Panc1 (cell line): Measurements from ENCODE around the gene DOP1A.

Source experiments
- CTCF ChIP-seq: fragments of 450-650 bp; IDR thresholded peaks from 2 replicates; pipeline ENCODE4 v1.5.1; 2017; ENCODE audit warnings: mild to moderate bottlenecking
- POLR2AphosphoS5 ChIP-seq: IDR thresholded peaks from 2 replicates; pipeline ENCODE4 v1.6.1; 2012; ENCODE audit warnings: mild to moderate bottlenecking, low read depth, low read length, moderate library complexity
- SIN3A ChIP-seq: IDR thresholded peaks from 2 replicates; pipeline ENCODE4 v1.6.1; 2012; ENCODE audit warnings: low read depth, mild to moderate bottlenecking, low read length, moderate library complexity, borderline replicate concordance; ENCODE audit not compliant: insufficient read depth
- TF ChIP-seq, protein P1 (sequence below), 2 experiments: IDR thresholded peaks; 2 replicates each; pipeline ENCODE4 v1.6.1; 2011 to 2012; ENCODE audit warnings: low read depth in 2 of 2, control low read depth in 1 of 2, low read length in 1 of 2, mild to moderate bottlenecking in 1 of 2, moderate library complexity in 1 of 2; ENCODE audit not compliant: insufficient read depth in 1 of 2

- no peak for TF ChIP-seq CTCF
- TF ChIP-seq SIN3A, result no peak
- TF ChIP-seq POLR2AphosphoS5, result no peak
- TF ChIP-seq, protein P1, sequence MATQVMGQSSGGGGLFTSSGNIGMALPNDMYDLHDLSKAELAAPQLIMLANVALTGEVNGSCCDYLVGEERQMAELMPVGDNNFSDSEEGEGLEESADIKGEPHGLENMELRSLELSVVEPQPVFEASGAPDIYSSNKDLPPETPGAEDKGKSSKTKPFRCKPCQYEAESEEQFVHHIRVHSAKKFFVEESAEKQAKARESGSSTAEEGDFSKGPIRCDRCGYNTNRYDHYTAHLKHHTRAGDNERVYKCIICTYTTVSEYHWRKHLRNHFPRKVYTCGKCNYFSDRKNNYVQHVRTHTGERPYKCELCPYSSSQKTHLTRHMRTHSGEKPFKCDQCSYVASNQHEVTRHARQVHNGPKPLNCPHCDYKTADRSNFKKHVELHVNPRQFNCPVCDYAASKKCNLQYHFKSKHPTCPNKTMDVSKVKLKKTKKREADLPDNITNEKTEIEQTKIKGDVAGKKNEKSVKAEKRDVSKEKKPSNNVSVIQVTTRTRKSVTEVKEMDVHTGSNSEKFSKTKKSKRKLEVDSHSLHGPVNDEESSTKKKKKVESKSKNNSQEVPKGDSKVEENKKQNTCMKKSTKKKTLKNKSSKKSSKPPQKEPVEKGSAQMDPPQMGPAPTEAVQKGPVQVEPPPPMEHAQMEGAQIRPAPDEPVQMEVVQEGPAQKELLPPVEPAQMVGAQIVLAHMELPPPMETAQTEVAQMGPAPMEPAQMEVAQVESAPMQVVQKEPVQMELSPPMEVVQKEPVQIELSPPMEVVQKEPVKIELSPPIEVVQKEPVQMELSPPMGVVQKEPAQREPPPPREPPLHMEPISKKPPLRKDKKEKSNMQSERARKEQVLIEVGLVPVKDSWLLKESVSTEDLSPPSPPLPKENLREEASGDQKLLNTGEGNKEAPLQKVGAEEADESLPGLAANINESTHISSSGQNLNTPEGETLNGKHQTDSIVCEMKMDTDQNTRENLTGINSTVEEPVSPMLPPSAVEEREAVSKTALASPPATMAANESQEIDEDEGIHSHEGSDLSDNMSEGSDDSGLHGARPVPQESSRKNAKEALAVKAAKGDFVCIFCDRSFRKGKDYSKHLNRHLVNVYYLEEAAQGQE (IDR thresholded peaks at IDR 0.05; ENCODE audit: insufficient read depth in 1 of 2, low read depth in 2 of 2, low read length in 1 of 2), result no peak
Measured at GRCh38 chr6:83153883-83154521, 86.5 kb downstream of the DOP1A start.
